ENCODE data around the gene PTGES2. TPM values are rescaled to one million over a fixed set of nuclear protein-coding genes. Genes with fewer than 3 reads are reported as not detected.

The PTGES2 gene
- total RNA-seq, result 66.3 and 76.8 TPM in 2 replicates

DNA sequence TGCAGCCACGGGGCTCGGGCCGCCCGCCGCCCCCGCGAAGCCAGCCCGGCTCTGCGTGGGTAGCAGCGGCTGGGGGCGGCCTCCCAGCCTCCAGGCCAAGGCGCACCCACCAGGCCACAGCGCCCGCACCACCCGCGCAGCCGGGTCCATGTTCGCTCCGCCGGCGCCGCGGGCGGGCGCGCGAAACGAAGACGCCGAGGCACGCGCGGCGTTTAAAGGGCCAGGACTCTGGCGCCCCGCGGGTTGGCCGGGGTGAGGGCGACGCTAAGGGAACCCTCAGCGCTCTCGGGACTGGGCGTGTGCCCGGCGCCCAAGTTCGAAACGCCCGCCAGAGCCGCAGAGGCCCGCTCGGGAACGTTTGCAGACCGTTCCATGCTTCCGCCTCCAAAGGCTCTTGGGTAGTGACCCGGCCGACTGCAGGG lies at the start of gene PTGES2:
Gene PTGES2, minus strand, starts transcription at position 162 of the 422 bp plus-strand sequence. Its CDS starts 12 bp downstream, at position 150.

DNA sequence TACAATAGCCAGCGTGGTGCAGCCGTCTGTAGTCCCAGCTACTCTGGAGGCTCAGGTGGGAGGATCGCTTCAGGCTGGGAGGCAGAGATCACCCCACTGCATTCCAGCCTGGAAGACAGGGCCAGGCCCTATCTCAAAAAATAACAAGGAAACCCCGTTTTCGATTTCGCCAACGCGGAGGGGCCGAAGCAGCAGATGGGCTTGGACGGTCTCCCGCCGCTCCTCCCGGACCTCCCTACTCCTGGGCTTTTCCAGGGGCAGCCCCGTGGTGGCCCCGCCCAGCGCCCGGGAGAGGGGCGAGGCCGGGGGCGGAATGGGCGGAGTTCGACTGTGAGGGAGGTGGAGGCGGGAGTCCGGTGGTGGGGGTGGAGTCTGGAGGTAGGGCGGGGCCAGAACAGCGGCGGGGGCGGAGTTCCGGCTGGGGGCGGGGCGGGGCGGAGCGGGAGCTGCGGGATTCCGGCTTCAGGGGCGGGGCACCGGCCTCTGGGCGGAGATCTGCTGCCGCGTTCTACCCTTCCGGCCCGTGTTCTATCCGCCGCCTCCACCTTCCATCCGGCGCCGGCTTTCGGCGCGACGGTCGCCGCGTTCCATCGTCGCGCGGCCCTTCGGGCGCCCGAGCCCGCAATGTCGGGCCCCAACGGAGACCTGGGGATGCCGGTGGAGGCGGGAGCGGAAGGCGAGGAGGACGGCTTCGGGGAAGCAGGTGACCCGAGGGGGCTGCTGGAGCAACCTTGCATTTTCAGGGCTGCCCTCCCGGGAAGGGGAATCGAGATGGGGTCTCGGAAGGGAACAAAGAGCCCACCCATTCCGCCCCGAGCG lies 32.5 kb upstream of the PTGES2 start, which contains the start of gene BBLN:
Gene BBLN, plus strand, starts transcription at position 482 of the 819 bp plus-strand sequence. Its CDS starts 143 bp downstream, at position 625.

DNA sequence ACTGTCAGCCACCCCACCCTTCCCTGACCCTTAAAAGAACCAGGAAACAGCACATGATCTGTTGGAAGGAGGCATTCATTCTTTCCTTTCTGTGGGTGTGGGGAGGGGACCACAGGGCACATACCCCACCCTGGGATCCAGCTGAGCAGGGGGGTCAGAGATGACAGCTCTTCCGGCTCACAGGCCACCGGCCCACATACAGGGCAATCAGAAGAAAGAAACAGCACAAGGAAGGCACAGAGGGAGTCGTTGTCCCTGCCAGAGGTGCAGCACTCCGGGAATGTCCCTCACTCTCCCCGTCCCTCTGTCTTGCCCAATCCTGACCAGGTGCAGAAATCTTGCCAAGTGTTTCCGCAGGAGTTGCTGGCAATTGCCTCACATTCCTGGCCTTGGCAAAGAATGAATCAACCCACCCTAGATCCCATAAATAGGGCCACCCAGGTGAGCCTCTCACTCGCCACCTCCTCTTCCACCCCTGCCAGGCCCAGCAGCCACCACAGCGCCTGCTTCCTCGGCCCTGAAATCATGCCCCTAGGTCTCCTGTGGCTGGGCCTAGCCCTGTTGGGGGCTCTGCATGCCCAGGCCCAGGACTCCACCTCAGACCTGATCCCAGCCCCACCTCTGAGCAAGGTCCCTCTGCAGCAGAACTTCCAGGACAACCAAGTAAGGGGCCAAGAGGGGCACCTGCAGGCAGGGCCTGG lies 21.6 kb upstream of the PTGES2 start, which contains the start of gene LCN2:
Gene LCN2, plus strand, starts transcription at position 453 of the 701 bp plus-strand sequence. Its CDS starts 73 bp downstream, at position 526.

Other genes with a start within 250 kb of the PTGES2 start
- gene ST6GALNAC6, start 228.1 kb downstream of the PTGES2 start, total RNA-seq, result 50.1 and 58.8 TPM in 2 replicates
- 23.9 and 33.3 TPM in 2 replicates for gene ST6GALNAC4, start 210.7 kb downstream of the PTGES2 start, total RNA-seq
- 0.66 and 0.81 TPM in 2 replicates for gene PIP5KL1, start 197.0 kb downstream of the PTGES2 start, total RNA-seq
- gene DPM2, start 189.9 kb downstream of the PTGES2 start, total RNA-seq, result 9.6 and 11.1 TPM in 2 replicates
- 13.5 and 18.7 TPM in 2 replicates for gene EEIG1, start 146.7 kb downstream of the PTGES2 start, total RNA-seq
- gene NAIF1, start 60.4 kb downstream of the PTGES2 start, total RNA-seq, result 9.8 and 10.8 TPM in 2 replicates
- gene SLC25A25, start 59.5 kb downstream of the PTGES2 start, total RNA-seq, result 33.6 and 36.2 TPM in 2 replicates
- gene LCN2, start 21.7 kb upstream of the PTGES2 start, total RNA-seq, result not detected in 2 replicates
- gene BBLN, start 32.5 kb upstream of the PTGES2 start, total RNA-seq, result 39.2 and 45.1 TPM in 2 replicates
- gene CIZ1, start 63.8 kb upstream of the PTGES2 start, total RNA-seq, result 18.4 and 31.7 TPM in 2 replicates
- 1.1 and 3.0 TPM in 2 replicates for gene DNM1, start 75.7 kb upstream of the PTGES2 start, total RNA-seq
- gene GOLGA2, start 148.3 kb upstream of the PTGES2 start, total RNA-seq, result 175 and 190 TPM in 2 replicates
- gene SWI5, start 148.5 kb upstream of the PTGES2 start, total RNA-seq, result 43.5 and 48.9 TPM in 2 replicates
- gene TRUB2, start 194.7 kb upstream of the PTGES2 start, total RNA-seq, result 20.2 and 22.5 TPM in 2 replicates
- 20.6 and 22.8 TPM in 2 replicates for gene COQ4, start 195.1 kb upstream of the PTGES2 start, total RNA-seq
- gene SLC27A4, start 212.8 kb upstream of the PTGES2 start, total RNA-seq, result 18.6 and 21.1 TPM in 2 replicates
- 32.2 and 40.7 TPM in 2 replicates for gene URM1, start 243.6 kb upstream of the PTGES2 start, total RNA-seq

Data from aortic smooth muscle cell (primary cell).